Stimulated activated naive B cell treated with anti-CD40 and anti-IgM and Interleukin-4, amounts not matched to agents 10 μg/mL and 1 μg/mL and 100 μg/mL, for 72 hours (primary cell): Measurements from ENCODE around the gene PTGER2.

Source experiments
- ATAC-seq, 2 donors: fragments of 150-1000 bp; cut with Tn5 transposase; replicated peaks; 2 replicates each; pipeline ENCODE4 v1.10.0; 2021; ENCODE audit warnings: moderate library complexity in 1 of 2
- DNase-seq: peaks from one replicate; pipeline ENCODE4 v3.0.0; 2021
- H3K27ac Mint-ChIP-seq: one replicate; pipeline ENCODE4 v1.8.0; 2022; ENCODE audit warnings: mild to moderate bottlenecking, mixed read lengths
- H3K27me3 Mint-ChIP-seq, 2 donors: one replicate each; pipeline ENCODE4 v1.8.0; 2022; ENCODE audit warnings: mixed read lengths in 2 of 2
- H3K36me3 Mint-ChIP-seq, 2 donors: one replicate each; pipeline ENCODE4 v1.8.0; 2022; ENCODE audit warnings: mixed read lengths in 2 of 2, mild to moderate bottlenecking in 1 of 2
- H3K4me1 Mint-ChIP-seq, 2 donors: one replicate each; pipeline ENCODE4 v1.8.0; 2022; ENCODE audit warnings: mixed read lengths in 2 of 2, mild to moderate bottlenecking in 1 of 2
- H3K4me3 Mint-ChIP-seq, 2 donors: one replicate each; pipeline ENCODE4 v1.8.0; 2022; ENCODE audit warnings: mild to moderate bottlenecking in 2 of 2, mixed read lengths in 2 of 2, moderate library complexity in 1 of 2
- H3K9me3 Mint-ChIP-seq, 2 donors: one replicate each; pipeline ENCODE4 v1.8.0; 2022; ENCODE audit warnings: mixed read lengths in 2 of 2, mild to moderate bottlenecking in 1 of 2

Gene PTGER2, protein sequence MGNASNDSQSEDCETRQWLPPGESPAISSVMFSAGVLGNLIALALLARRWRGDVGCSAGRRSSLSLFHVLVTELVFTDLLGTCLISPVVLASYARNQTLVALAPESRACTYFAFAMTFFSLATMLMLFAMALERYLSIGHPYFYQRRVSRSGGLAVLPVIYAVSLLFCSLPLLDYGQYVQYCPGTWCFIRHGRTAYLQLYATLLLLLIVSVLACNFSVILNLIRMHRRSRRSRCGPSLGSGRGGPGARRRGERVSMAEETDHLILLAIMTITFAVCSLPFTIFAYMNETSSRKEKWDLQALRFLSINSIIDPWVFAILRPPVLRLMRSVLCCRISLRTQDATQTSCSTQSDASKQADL

DNA sequence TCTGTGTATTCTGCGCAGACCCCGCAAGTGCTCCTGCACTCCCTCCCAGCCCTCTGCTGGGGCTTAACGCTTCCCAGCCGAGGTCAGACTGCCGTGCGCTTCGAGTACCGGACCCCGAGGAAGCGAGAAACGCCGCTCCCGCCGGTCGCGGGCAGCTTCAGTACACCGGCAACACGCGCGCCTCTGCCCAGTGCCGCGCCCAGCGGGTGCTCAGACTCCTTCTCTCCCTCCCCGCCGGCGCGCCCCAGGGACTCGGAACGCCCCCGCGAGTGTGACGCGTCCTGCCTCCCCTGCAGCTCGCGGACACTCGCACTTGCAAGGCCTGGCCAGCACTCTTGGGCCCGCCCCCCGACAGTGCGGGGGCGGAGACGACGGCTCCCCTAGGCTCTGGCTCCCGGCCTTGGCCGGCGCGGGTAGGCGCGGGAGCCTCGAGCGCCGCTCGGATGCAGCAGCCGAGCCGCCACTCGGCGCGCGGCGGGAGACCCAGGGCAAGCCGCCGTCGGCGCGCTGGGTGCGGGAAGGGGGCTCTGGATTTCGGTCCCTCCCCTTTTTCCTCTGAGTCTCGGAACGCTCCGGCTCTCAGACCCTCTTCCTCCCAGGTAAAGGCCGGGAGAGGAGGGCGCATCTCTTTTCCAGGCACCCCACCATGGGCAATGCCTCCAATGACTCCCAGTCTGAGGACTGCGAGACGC, at the start of gene PTGER2:
TSS of gene PTGER2 (plus strand) at position 410 of the 692 bp plus-strand sequence. CDS start at position 647, 237 bp downstream.
- Mint-ChIP-seq H3K4me3 (peak within 1 kb of the TSS; percentile 93 to 95), H3K27ac (peak within 1 kb of the TSS; percentile 89), H3K4me1 (peaks cover 42 to 56% of the 10 kb centered on the region in 2 donors), H3K27me3 (peaks cover 52 to 54% of the 10 kb centered on the region in 2 donors), H3K36me3 (peaks cover 8 to 9% of the 10 kb centered on the region in 2 donors), H3K9me3 (peaks cover 0 to 4% of the 10 kb centered on the region in 2 donors)
- DNase-seq (peak; percentile 54), ATAC-seq (peak; percentile 45 to 57)

DNA sequence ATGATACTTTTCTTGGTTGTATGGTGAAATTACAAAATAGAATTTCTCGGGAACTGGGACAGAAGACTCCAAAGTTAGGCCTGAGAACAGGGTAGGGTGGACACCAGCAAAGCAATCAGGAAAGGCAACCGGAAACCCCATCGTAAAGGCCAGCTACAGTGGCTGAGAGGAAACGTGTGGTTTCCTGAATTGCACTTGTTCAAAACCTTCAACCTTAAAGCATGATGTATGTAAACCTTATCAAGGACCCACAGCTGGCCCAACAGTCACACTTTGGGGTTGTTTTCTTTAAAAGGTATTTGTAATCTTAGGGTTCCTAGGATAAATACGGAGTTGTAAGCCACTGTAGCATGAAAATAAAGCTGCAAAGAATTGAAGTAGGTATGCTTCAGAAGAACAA, 48.9 kb upstream of the PTGER2 start:
- ATAC-seq, result peak in 1 of 2 donors; percentile 34
- peaks cover 3 to 5% of the 10 kb centered on the region in 2 donors for H3K36me3 Mint-ChIP-seq
- no peak overlapping the region for H3K27ac Mint-ChIP-seq
- no peak overlapping the region for H3K4me3 Mint-ChIP-seq
- H3K9me3 Mint-ChIP-seq, result peaks cover 2 to 8% of the 10 kb centered on the region in 2 donors
- no peak for DNase-seq
- peaks cover 43 to 47% of the 10 kb centered on the region in 2 donors for H3K27me3 Mint-ChIP-seq
- H3K4me1 Mint-ChIP-seq, result peaks cover 34 to 52% of the 10 kb centered on the region in 2 donors

DNA sequence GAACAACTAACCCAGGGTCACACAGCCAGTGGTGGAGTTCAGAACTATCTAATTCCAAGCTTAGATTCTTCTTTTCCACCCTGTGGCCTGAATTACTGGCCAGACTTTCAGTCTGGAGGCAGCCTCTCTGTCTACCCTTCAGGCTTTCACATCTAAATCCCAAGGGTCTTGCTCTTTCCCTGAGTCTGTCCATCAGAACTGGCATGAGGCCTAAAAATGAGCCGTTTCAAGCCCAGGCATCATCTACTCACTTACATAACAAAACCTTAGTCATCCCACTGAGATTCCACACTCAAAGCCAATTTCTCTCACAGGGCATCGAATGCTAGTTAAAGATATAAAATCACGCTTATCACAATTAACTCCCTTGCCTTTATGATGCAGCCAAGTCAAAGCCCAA, 47.9 kb upstream of the PTGER2 start:
- ATAC-seq (no peak), DNase-seq (no peak)
- Mint-ChIP-seq H3K36me3 (peaks cover 0 to 3% of the 10 kb centered on the region in 2 donors), H3K27ac (no peak overlapping the region), H3K4me1 (peaks cover 34 to 52% of the 10 kb centered on the region in 2 donors), H3K9me3 (peaks cover 0 to 1% of the 10 kb centered on the region in 2 donors), H3K4me3 (no peak overlapping the region), H3K27me3 (peaks cover 37 to 52% of the 10 kb centered on the region in 2 donors)

DNA sequence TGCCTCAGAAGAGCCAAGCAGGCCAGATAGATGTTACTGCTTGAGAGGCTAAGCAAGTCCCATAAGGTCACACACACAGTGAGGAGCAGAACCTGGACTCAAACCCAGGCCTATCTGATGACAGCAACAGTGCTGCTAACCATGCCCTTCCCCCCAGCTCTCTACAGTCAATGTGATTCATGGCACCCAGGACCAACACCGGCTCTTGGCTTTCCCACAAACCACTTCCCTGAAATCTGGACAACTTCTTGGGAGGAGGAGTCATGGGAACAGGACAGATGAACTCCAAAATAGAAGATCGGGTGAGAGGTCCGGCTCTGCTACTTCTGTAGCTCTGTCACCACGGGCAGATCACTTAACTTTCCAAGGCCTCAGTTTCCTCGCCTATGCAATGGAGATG, 47.3 kb upstream of the PTGER2 start:
- Mint-ChIP-seq H3K4me3 (no peak overlapping the region), H3K9me3 (no peaks in the 10 kb centered on the region), H3K36me3 (peaks cover 0 to 3% of the 10 kb centered on the region in 2 donors), H3K27me3 (peaks cover 39 to 52% of the 10 kb centered on the region in 2 donors), H3K4me1 (peaks cover 34 to 52% of the 10 kb centered on the region in 2 donors), H3K27ac (no peak overlapping the region)
- no peak for ATAC-seq
- DNase-seq, result no peak

DNA sequence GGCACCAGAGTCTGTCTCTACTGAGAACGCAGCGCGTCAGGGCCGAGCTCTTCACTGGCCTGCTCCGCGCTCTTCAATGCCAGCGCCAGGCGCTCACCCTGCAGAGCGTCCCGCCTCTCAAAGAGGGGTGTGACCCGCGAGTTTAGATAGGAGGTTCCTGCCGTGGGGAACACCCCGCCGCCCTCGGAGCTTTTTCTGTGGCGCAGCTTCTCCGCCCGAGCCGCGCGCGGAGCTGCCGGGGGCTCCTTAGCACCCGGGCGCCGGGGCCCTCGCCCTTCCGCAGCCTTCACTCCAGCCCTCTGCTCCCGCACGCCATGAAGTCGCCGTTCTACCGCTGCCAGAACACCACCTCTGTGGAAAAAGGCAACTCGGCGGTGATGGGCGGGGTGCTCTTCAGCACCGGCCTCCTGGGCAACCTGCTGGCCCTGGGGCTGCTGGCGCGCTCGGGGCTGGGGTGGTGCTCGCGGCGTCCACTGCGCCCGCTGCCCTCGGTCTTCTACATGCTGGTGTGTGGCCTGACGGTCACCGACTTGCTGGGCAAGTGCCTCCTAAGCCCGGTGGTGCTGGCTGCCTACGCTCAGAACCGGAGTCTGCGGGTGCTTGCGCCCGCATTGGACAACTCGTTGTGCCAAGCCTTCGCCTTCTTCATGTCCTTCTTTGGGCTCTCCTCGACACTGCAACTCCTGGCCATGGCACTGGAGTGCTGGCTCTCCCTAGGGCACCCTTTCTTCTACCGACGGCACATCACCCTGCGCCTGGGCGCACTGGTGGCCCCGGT, 46.4 kb upstream of the PTGER2 start, which contains the start of gene PTGDR:
TSS of gene PTGDR (plus strand) at position 198 of the 778 bp plus-strand sequence. CDS start at position 315, 117 bp downstream.
- Mint-ChIP-seq H3K4me3 (peak within 1 kb of the TSS; percentile 81 to 82), H3K9me3 (no peaks in the 10 kb centered on the region), H3K27ac (peak within 1 kb of the TSS; percentile 80), H3K4me1 (peaks cover 31 to 52% of the 10 kb centered on the region in 2 donors), H3K27me3 (peaks cover 43 to 52% of the 10 kb centered on the region in 2 donors), H3K36me3 (peaks cover 0 to 3% of the 10 kb centered on the region in 2 donors)
- ATAC-seq, result peak; percentile 32 to 52
- peak; percentile 4 for DNase-seq

DNA sequence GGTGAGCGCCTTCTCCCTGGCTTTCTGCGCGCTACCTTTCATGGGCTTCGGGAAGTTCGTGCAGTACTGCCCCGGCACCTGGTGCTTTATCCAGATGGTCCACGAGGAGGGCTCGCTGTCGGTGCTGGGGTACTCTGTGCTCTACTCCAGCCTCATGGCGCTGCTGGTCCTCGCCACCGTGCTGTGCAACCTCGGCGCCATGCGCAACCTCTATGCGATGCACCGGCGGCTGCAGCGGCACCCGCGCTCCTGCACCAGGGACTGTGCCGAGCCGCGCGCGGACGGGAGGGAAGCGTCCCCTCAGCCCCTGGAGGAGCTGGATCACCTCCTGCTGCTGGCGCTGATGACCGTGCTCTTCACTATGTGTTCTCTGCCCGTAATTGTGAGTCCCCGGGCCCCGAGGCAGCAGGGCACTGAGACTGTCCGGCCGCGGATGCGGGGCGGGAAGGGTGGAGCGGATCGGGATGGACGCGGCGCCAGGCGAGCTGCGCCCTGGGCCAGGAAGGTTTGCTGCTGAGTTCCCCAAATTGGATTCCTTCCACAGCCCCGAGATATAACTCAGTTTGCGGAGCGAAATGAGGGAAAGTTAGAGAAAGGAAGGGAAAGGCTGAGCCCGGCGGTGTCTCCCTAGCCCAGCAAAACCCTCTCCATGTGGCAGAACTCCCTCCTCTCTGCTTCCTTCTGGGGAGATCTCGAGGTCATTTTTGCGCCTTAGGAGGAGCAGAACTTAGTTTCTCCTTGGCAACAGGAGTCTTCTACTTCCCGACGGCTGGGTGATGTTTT, 45.6 kb upstream of the PTGER2 start:
- no peaks in the 10 kb centered on the region for H3K9me3 Mint-ChIP-seq
- peaks cover 28 to 45% of the 10 kb centered on the region in 2 donors for H3K4me1 Mint-ChIP-seq
- H3K4me3 Mint-ChIP-seq, result peak overlapping the region; percentile 81 to 82
- ATAC-seq, result peak; percentile 47 to 63
- peaks cover 46 to 52% of the 10 kb centered on the region in 2 donors for H3K27me3 Mint-ChIP-seq
- peak overlapping the region; percentile 80 for H3K27ac Mint-ChIP-seq
- peaks cover 0 to 3% of the 10 kb centered on the region in 2 donors for H3K36me3 Mint-ChIP-seq
- peak; percentile 8 for DNase-seq

DNA sequence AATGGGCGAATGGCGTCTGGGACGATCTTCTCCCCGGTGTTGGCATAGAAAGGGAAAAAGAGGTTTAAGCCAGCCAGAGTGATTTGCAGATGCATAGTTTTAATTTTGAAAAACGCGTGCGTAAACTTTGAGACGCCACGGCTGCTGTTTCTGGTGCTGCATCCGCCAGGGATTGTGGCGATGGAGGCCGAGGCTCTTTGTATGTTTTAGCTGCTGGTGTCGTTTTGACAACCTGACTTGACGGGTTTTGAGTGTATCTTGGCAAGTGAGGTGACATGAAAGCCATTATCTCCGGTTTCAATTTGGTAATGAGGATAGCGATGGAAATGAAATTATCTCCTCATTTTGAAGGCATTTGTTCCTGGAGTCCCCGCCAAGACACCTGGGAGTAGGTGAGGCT, 45.0 kb upstream of the PTGER2 start:
- no peak for DNase-seq
- Mint-ChIP-seq H3K36me3 (peaks cover 0 to 3% of the 10 kb centered on the region in 2 donors), H3K4me3 (peak overlapping the region; percentile 81 to 82), H3K9me3 (no peaks in the 10 kb centered on the region), H3K27ac (no peak overlapping the region), H3K4me1 (peaks cover 31 to 50% of the 10 kb centered on the region in 2 donors), H3K27me3 (peaks cover 50 to 52% of the 10 kb centered on the region in 2 donors)
- no peak for ATAC-seq

DNA sequence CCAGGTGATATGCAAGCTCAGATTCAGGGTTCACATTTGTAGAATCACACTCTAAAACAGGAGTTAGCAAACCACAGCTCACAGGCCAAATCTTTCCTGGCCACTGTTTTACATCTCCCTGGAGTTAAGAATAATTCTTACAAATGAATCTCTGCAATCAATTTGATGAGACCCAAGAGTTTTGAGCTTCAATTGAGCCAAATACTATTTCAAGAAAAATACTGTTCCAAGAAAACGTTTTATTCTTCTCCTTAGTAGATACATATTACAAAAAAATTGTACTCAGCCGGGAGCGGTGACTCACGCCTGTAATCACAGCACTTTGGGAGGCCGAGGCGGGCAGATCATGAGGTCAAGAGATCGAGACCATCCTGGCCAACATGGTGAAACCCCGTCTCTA, 44.1 kb upstream of the PTGER2 start:
- DNase-seq (no peak), ATAC-seq (no peak)
- H3K4me3 Mint-ChIP-seq, result no peak overlapping the region
- H3K27me3 Mint-ChIP-seq, result peaks cover 50 to 51% of the 10 kb centered on the region in 2 donors
- H3K27ac Mint-ChIP-seq, result no peak overlapping the region
- peaks cover 31 to 53% of the 10 kb centered on the region in 2 donors for H3K4me1 Mint-ChIP-seq
- peaks cover 0 to 3% of the 10 kb centered on the region in 2 donors for H3K36me3 Mint-ChIP-seq
- H3K9me3 Mint-ChIP-seq, result no peaks in the 10 kb centered on the region

GRCh38 chr14:52271538-52271937, 42.6 kb upstream of the PTGER2 start:
- H3K4me1 Mint-ChIP-seq, result peaks cover 20 to 37% of the 10 kb centered on the region in 2 donors

GRCh38 chr14:52272375-52272774, 41.7 kb upstream of the PTGER2 start:
- Mint-ChIP-seq H3K9me3 (no peaks in the 10 kb centered on the region), H3K4me3 (no peak overlapping the region), H3K4me1 (peaks cover 16 to 31% of the 10 kb centered on the region in 2 donors), H3K27ac (no peak overlapping the region), H3K27me3 (peaks cover 27 to 36% of the 10 kb centered on the region in 2 donors), H3K36me3 (peaks cover 0 to under 1% of the 10 kb centered on the region in 2 donors)
- ATAC-seq (peak; percentile 66 to 68), DNase-seq (peak; percentile 13)

More at GRCh38 chr14:52271538-52271937, 42.6 kb upstream of the PTGER2 start:
- no peaks in the 10 kb centered on the region for H3K9me3 Mint-ChIP-seq
- no peak overlapping the region for H3K4me3 Mint-ChIP-seq
- H3K27ac Mint-ChIP-seq, result no peak overlapping the region
- DNase-seq (no peak), ATAC-seq (no peak)
- peaks cover 0 to 3% of the 10 kb centered on the region in 2 donors for H3K36me3 Mint-ChIP-seq
- H3K27me3 Mint-ChIP-seq, result peaks cover 35 to 44% of the 10 kb centered on the region in 2 donors

DNA sequence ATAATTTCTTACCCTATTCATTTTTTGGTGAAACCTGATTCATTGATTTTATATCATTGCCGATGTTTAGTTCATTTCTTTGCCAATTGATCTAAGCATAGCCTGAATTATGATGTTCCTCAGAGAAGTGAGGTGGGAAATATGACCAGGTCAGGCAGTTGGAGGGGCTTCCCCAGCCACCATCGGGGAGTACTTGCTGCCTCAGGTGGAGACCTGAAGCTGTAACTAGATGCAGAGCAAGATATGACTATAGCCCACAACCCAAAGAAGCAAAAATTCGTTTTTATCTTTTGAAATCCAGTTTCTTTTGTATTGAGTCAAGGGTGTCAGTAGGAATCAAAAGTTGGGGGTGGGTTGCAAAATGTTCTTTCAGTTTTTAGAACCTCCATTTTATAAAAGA, 38.7 kb upstream of the PTGER2 start:
- no peak overlapping the region for H3K4me3 Mint-ChIP-seq
- DNase-seq (no peak), ATAC-seq (no peak)
- peaks cover 6 to 19% of the 10 kb centered on the region in 2 donors for H3K4me1 Mint-ChIP-seq
- peaks cover 9 to 18% of the 10 kb centered on the region in 2 donors for H3K27me3 Mint-ChIP-seq
- no peak overlapping the region for H3K27ac Mint-ChIP-seq
- H3K36me3 Mint-ChIP-seq, result no peaks in the 10 kb centered on the region
- H3K9me3 Mint-ChIP-seq, result no peaks in the 10 kb centered on the region

DNA sequence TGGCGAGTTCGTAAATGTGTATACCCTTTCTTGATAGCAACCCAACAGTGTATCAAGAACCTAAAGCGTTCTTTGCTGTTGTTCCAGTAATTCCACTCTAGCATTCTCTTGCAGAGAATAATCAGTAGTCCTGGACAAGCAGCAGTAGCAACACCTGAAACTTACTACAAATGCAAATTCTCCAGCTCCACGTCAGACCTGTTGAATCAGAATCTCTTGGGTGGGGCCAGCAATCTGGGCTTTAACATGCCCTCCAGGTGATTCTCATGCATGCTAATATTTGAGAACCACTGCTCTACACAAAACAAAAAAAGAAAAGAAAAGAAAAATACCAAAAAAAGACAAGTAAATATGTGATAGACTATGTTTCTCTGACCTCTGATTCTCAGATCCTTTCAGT, 36.6 kb upstream of the PTGER2 start:
- no peak for ATAC-seq
- H3K36me3 Mint-ChIP-seq, result no peaks in the 10 kb centered on the region
- DNase-seq, result no peak
- H3K4me3 Mint-ChIP-seq, result no peak overlapping the region
- H3K27me3 Mint-ChIP-seq, result peaks cover 5 to 12% of the 10 kb centered on the region in 2 donors
- H3K27ac Mint-ChIP-seq, result no peak overlapping the region
- no peaks in the 10 kb centered on the region for H3K9me3 Mint-ChIP-seq
- H3K4me1 Mint-ChIP-seq, result peaks cover 6 to 16% of the 10 kb centered on the region in 2 donors

DNA sequence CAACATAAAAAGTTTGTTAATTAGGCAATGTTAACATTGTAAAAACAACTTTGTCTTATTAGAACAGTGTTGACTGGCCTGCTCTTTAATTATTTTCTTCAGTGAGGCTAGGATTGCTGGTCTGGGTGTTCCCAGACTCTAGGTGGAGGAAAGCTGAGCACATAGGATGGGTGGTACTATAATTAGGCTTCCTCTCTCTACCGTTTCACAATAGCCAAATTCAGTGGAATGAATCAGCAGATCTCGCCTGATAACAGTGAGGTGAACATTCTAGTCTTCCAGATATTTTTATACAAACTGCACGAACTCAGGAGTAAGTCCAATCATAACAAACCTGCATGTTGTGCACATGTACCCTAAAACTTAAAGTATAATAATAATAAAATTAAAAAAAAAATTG, 34.7 kb upstream of the PTGER2 start:
- Mint-ChIP-seq H3K4me3 (no peak overlapping the region), H3K9me3 (no peaks in the 10 kb centered on the region), H3K27ac (no peak overlapping the region)

More for the DNA sequence above, 34.7 kb upstream of the PTGER2 start:
- H3K4me1 Mint-ChIP-seq, result peaks cover 3 to 4% of the 10 kb centered on the region in 2 donors
- DNase-seq (no peak), ATAC-seq (no peak)
- no peaks in the 10 kb centered on the region for H3K36me3 Mint-ChIP-seq
- H3K27me3 Mint-ChIP-seq, result peaks cover 4 to 5% of the 10 kb centered on the region in 2 donors
